ENCODE results near the gene TROAP. TPM values are rescaled to one million over a fixed set of nuclear protein-coding genes. Genes with fewer than 3 reads are reported as not detected.
A peak's percentile ranks its signal among the peaks of the same experiment; 100 is the strongest.

The TROAP gene
- total and polyA plus RNA-seq, 4 donors: 0.97 to 17.5 (median 2.0) TPM; not detected in 1

GRCh38 chr12:49347311-49348193, 24.5 kb downstream of the TROAP start (continued):
- peak in 1 of 2 donors; percentile 81 for TF ChIP-seq GABPA (IDR thresholded peaks at IDR 0.05 in 1 of 2, conservative IDR thresholded peaks at IDR 0.05 in 1 of 2)
- TF ChIP-seq RXRA (IDR thresholded peaks at IDR 0.05): peak; percentile 70 to 80
- TF ChIP-seq, protein P1, sequence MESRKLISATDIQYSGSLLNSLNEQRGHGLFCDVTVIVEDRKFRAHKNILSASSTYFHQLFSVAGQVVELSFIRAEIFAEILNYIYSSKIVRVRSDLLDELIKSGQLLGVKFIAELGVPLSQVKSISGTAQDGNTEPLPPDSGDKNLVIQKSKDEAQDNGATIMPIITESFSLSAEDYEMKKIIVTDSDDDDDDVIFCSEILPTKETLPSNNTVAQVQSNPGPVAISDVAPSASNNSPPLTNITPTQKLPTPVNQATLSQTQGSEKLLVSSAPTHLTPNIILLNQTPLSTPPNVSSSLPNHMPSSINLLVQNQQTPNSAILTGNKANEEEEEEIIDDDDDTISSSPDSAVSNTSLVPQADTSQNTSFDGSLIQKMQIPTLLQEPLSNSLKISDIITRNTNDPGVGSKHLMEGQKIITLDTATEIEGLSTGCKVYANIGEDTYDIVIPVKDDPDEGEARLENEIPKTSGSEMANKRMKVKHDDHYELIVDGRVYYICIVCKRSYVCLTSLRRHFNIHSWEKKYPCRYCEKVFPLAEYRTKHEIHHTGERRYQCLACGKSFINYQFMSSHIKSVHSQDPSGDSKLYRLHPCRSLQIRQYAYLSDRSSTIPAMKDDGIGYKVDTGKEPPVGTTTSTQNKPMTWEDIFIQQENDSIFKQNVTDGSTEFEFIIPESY (IDR thresholded peaks at IDR 0.05): peak; percentile 91

GRCh38 chr12:49348781-49349180, 25.7 kb downstream of the TROAP start:
- Histone ChIP-seq H3K4me3 (ENCODE audit: low read depth in 1 of 3, low read length in 3 of 3) (peak overlapping the region in 2 of 3 donors; percentile 67 to 80), H3K9me3 (ENCODE audit: control insufficient read depth in 4 of 4, low read length in 3 of 4) (no peaks in the 10 kb centered on the region), H3K27me3 (ENCODE audit: control insufficient read depth in 4 of 4, insufficient read depth in 4 of 4, low read length in 3 of 4) (no peaks in the 10 kb centered on the region), H3K4me1 (ENCODE audit: control insufficient read depth in 4 of 4, insufficient read depth in 4 of 4, low read length in 3 of 4) (peaks cover 20 to 41% (median 31%) of the 10 kb centered on the region in 4 donors), H3K36me3 (ENCODE audit: control insufficient read depth in 4 of 4, insufficient read depth in 3 of 4, low read depth in 1 of 4, low read length in 3 of 4) (peaks cover 1 to 6% (median 3%) of the 10 kb centered on the region in 4 donors), H3K9ac (ENCODE audit: low read depth in 1 of 2, low read length in 2 of 2) (peak overlapping the region in 1 of 2 donors; percentile 89), H3K27ac (ENCODE audit: low read depth in 1 of 2, low read length in 2 of 2) (peak overlapping the region in 1 of 2 donors; percentile 82)
- TF ChIP-seq, protein P2, sequence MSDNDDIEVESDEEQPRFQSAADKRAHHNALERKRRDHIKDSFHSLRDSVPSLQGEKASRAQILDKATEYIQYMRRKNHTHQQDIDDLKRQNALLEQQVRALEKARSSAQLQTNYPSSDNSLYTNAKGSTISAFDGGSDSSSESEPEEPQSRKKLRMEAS (IDR thresholded peaks at IDR 0.05): no peak
- TF ChIP-seq FOXA2 (IDR thresholded peaks at IDR 0.05) (no peak), GABPA (IDR thresholded peaks at IDR 0.05 in 1 of 2, conservative IDR thresholded peaks at IDR 0.05 in 1 of 2) (no peak), RAD21 (IDR thresholded peaks at IDR 0.05) (no peak), TAF1 (conservative IDR thresholded peaks at IDR 0.05) (no peak), HNF4A (conservative IDR thresholded peaks at IDR 0.05) (no peak), NR2F2 (IDR thresholded peaks at IDR 0.05) (no peak), JUND (IDR thresholded peaks at IDR 0.05) (no peak), EGR1 (IDR thresholded peaks at IDR 0.05; ENCODE audit: low read depth in 2 of 2) (no peak), YY1 (IDR thresholded peaks at IDR 0.05) (no peak), SP1 (IDR thresholded peaks at IDR 0.05) (no peak), HNF4G (IDR thresholded peaks at IDR 0.05) (no peak), RXRA (IDR thresholded peaks at IDR 0.05) (no peak), FOXA1 (IDR thresholded peaks at IDR 0.05) (no peak)
- TF ChIP-seq, protein P3, sequence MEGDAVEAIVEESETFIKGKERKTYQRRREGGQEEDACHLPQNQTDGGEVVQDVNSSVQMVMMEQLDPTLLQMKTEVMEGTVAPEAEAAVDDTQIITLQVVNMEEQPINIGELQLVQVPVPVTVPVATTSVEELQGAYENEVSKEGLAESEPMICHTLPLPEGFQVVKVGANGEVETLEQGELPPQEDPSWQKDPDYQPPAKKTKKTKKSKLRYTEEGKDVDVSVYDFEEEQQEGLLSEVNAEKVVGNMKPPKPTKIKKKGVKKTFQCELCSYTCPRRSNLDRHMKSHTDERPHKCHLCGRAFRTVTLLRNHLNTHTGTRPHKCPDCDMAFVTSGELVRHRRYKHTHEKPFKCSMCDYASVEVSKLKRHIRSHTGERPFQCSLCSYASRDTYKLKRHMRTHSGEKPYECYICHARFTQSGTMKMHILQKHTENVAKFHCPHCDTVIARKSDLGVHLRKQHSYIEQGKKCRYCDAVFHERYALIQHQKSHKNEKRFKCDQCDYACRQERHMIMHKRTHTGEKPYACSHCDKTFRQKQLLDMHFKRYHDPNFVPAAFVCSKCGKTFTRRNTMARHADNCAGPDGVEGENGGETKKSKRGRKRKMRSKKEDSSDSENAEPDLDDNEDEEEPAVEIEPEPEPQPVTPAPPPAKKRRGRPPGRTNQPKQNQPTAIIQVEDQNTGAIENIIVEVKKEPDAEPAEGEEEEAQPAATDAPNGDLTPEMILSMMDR (IDR thresholded peaks at IDR 0.05; ENCODE audit: low read depth, low read length, missing input control): no peak
- TF ChIP-seq, protein P4, sequence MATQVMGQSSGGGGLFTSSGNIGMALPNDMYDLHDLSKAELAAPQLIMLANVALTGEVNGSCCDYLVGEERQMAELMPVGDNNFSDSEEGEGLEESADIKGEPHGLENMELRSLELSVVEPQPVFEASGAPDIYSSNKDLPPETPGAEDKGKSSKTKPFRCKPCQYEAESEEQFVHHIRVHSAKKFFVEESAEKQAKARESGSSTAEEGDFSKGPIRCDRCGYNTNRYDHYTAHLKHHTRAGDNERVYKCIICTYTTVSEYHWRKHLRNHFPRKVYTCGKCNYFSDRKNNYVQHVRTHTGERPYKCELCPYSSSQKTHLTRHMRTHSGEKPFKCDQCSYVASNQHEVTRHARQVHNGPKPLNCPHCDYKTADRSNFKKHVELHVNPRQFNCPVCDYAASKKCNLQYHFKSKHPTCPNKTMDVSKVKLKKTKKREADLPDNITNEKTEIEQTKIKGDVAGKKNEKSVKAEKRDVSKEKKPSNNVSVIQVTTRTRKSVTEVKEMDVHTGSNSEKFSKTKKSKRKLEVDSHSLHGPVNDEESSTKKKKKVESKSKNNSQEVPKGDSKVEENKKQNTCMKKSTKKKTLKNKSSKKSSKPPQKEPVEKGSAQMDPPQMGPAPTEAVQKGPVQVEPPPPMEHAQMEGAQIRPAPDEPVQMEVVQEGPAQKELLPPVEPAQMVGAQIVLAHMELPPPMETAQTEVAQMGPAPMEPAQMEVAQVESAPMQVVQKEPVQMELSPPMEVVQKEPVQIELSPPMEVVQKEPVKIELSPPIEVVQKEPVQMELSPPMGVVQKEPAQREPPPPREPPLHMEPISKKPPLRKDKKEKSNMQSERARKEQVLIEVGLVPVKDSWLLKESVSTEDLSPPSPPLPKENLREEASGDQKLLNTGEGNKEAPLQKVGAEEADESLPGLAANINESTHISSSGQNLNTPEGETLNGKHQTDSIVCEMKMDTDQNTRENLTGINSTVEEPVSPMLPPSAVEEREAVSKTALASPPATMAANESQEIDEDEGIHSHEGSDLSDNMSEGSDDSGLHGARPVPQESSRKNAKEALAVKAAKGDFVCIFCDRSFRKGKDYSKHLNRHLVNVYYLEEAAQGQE (IDR thresholded peaks at IDR 0.05): no peak
- TF ChIP-seq, protein P1 (IDR thresholded peaks at IDR 0.05): no peak
- TF ChIP-seq, protein P5, sequence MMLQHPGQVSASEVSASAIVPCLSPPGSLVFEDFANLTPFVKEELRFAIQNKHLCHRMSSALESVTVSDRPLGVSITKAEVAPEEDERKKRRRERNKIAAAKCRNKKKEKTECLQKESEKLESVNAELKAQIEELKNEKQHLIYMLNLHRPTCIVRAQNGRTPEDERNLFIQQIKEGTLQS (IDR thresholded peaks at IDR 0.05): no peak
- no peak for DNase-seq (ENCODE audit: low spot score)
- 67% methylated on average over 5 of the region's 5 CpGs for WGBS

Measured in liver (tissue), 9 donors.